ENCODE results near the gene SDC3.

The SDC3 gene

DNA sequence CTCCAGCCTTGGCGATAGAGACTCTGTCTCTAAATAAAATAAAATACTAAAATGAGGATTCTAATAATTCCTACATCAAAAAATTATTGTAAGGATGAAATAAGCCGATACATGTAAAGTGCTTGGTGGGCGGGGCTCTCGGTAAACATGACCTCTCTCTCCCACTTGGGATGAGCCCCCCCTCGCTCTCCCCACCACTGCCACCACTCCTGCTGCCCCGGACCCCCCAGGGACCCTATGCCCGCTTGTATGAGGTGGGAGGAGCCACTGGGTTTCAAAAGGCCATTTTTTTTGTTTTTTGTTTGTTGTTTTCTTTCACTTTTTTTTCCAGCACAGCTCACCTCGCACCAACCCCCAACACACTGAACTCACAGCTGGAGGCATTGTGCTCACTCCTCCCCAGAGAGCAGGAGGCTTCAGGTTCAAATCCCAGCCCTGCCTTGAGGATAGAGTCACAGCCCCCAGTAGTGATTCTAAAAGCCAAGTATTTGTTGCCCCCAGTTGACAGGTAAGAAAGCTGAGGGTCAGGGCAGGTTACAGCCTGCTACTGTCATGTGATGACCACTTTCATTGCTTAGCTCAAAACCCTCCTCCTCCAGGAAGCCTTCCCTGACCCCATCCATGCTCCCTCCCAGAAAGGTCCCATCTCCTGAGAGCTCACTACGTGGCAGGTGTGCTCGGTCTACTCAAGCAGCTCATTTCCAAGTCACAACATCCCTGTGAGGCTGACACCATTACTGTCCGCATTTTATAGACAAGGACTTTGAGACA lies 4.2 kb downstream of the SDC3 start:
- DNase-seq: no peak

DNA sequence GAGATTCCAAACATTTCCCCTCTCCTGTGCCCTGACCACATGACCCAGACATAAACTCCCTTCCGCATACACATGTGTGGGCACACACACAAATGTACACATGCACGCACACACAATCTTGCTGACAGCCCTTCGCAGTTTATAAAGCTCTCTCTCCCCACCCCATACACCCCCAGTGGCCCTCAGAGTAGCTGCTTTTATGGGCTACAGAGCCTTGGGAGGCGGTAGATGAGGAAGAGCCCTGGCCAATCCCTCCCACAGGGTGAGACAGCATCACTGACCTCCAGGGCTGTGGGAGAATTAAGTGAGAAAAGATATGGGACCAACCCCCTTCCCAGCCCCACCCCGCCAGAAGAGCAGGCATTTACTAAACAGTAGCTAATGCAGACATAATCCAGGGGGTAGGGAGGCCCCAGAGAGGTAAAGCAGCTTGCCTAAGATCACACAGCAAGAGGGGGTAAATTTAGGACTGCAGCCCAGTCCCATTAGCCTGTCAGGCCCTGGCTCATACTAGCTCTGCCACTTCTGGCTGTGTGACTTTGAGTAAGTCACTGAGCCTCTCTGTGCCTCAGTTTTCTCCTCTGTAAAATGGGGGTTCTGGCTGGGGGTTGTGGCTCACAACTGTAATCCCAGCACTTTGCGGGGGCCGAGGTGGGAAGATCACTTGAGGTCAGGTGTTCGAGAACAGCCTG lies 5.1 kb downstream of the SDC3 start:
- DNase-seq: peak in 1 of 3 experiments; percentile 8

DNA sequence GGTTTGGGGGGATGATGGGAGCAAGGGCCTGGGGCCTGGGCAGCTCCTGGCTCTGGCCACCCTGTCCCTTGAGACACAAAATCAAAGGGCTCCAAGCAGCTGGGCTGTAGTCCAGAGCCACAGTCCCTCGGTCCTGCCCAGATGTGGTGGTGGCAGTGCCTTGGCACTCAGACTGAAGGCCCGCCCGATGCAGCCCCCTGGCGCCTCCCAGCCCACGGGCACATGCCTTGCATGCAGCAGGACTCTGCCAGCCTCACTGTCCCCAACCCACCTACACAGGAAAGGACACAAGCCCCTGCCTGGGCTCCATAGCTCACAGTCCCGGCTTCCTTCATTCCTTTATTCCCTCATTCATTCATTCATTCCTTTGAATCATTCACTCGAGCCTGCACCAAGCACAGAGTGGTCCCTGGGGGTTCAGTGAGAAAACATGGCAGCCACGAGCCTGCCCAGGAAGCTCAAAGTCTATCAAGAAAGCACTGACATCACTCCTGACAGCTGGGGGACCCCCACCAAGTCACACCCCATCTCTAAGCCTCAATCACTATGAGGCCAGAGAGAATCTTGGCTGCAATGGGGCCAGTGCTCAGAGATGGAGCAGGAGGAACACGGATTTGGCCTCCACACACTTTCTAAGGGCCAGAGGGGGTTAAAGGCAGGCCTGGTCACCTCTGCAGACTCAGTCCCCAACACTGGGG lies 5.8 kb downstream of the SDC3 start:
- DNase-seq: no peak

DNA sequence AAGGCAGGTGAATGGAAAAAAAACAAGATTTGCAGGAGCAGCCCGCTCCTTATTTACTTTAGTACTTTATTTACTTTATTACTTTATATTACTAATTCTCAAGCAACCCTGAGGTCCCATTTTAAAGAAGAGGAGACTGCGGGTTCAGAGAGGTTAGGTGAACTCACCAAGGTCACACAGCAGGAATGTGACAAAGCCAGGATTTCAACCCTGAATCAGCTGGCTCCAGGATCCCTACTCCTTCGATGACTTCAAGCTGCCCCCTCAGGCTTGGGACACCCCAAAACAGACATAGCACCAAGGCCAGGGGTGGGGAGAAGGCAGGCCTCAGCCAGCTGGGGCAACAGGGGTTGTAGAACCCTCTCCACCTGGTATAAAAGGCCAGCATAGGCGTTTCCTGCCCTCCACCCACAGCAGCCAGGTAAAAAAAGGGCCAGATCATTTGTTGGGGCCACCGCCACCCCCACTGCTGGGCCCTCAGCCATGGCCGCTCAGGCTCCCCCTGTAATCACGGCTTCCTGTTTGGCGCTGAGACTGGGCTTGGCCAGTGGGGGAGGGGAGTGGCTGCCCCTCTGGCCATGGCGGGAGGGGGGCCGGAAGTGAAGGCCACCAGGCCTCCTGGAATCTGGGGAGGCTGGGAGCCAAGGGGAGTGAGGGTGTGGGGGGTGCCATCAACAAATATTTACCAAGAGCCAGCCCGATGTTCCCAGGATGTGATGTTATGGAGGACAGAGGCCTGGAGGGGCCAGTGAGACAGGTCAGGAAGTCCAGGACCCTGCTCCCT lies 6.6 kb downstream of the SDC3 start:
- DNase-seq: no peak

DNA sequence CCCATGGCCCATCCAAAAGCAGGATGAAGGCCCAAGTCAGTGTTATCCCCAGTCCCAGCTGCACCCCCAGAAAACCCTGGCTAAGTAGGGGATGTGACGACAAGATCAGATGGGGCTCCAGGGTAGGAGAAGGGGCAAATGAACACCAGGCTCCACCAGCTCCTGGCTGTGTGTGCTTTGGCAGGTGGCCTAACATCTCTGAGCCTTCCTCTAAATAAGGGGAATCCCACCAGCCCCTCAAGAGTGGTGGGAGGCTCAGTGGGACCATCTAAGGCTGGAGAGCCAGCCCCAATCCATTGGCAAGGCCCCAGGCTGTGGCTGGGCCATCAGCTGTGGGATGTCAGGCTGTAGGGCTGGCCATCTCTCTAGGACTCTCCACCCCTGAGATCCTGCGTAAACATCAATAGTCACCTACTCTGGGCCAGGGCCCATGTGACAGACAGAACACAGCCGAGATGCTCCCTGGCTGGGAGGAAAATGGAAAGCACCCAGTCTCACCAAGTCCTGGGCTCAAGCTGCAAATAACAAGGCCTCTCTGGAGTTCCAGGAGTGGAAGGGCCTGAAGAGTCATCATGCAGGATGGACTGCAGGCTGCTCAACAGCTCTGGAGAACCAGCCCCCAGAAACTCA lies 7.5 kb downstream of the SDC3 start:
- no peak for DNase-seq

DNA sequence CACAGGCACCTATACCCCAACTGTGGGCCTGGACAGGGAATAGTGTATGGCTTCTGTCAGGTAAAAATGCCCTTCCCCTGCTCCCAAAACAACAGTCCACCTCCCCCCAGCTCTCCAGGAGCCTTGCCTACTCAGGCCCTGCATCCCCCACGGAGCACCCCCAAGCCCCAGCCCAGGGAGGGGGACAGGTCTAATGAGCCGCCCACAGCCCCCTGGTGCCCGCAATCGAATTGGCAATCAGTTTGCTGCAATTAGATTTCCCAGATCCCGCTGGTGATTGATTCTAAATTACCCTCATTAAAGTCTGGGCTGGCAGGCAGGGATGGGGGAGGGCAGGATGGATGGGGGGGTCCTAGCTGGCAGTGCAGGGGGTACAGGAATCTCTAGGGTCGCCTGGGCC lies 8.1 kb downstream of the SDC3 start:
- no peak for DNase-seq

DNA sequence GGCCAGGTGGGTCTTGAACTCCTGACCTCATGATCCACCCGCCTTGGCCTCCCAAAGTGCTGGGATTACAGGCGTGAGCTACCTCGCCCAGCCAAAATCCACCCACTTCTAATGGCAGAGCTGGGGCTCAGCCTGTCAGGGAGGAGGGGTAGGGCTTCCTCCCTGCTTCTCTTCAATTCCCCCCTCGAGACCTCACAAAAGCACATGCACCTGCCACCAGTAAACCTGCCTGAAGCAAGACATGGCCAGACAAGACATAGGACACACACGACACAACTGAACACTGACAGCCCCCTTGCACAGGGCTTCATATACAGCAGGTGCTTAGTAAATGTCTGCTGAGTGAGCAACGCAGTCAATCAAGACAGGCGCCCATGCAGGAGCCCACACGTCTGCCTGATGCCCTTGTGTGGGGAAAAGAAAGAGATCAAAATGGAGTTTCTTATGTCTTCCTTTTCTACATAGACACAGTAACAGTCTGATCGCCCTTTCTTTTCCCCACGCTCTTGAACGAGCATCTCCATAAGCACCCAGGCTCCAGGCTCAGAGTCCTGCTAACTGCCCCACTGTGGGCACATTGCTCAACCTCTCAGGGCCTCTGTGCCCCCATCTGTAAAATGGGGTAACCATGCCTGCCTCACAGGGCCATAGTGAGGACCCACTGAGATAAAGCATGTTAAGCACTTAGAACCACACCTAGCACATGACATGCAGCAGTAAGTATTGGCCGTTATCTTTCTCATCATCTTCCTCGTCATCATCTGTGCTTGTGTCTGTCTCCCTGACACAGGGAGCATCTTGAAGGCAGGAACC lies 8.8 kb downstream of the SDC3 start:
- no peak for DNase-seq

DNA sequence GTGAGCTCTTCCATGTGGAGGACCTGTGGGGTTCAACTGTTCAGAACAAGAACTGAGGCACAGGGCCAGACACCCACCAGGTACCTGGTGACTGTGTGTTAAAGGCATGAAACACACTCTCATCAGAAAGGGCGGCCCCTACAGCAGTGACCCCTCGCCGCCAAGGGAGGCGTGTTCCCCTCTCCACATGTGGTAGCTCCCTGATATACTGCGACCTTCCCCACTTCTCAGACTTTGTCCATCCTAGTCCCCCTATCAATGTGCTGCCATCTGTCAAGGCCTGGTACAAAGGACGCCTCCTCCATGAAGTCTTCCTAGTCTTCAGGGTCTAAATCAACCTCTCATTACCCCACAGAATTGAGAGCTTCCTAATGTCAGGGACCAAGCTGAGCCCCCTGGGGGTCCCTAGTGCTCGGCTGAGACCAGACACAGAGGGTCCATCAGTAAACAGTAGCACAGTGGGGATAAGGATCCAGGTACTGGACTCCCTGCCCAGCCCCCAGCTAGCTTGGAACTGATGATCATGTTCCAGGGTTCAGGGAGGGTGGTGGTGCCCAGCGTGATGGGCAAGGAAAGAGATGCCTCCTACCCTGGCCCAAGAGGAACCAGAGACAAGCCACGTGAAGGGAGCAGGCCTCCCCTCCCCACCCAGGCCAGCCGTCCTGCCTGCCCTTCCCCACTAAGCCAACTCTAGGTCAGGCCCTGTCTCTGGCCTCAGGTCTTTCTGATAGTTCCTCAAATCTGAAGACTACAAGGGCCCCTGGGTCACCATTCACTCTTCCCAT lies 10.3 kb downstream of the SDC3 start:
- DNase-seq: no peak

DNA sequence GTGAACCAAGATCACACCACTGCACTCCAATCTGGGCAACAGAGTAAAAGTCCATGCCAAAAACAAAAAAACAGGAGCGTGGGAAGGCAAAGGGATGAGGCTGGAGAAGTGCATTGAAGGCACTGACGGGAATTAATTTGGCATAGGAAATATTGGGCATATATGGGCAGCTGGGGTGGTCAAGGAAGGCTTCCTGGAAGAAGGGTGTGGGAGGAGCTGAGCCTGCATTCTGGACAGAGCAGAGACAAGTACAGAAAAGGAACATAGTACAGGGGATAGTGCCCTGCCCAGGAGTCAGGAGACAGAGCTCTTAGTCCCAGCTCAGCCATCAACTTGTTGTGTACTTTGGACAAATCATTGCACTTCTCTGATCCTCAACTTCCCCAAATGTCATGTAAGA lies 11.7 kb downstream of the SDC3 start:
- no peak for DNase-seq

DNA sequence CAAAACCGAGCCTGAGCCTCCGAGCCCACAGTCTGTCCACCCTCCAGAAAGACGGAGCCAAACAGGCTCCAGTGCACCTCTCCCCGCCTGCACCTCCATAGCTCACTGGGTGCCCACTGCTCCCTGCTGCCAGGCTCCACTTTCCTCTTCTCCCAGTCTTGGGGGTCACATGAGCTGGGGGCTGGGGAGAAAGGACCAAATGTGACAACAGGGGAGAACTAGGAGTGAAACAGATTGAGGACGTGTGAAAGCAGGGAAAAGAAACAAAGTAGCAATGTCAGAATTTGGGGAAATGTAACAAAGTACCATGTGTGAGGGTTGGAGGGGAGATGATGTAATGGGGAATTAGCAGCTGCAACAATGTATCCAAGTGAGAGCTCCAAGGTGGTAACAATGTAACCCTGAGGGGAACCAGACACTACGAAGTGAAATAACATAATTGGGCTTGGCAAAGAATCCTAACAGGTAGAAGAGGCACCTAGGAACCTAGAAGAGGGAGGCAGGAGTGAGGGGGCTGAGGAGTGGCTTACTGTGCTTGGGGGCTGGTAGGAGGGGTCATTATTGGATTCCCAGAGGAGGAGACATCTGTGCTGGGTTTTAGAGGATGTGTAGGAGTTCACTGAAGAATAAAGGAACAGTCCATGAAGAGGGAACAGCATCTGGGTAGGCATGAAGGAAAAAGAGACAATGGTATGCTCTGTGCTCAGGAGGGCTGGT lies 12.5 kb downstream of the SDC3 start:
- no peak for DNase-seq

DNA sequence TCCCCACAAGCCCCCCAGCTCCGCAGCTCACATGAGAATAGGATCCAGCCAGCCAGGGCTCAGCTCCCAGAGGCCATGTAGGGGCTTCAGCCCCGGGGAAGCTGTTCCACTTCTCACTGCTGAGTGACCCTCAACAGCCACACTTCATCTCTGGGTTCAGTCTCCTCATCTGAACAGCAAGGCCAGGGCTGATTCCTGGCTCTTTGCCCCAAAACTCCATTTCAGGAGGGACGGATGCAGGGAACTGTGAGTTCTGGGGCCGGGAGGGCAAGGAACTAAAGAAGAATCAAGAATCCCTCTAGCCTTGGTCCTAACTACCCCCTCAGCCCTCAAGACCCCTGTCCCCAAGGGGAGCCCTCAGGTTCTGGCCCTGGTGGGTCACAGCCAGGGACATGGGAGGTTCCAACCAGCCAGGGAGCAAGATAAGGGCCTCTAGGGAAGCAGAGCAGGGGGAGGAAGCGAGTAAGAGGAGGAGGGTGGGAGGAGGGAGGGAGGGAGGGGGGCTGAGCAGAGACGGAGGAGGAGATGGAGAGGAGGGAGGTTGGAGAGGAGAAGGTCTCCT lies 13.1 kb downstream of the SDC3 start:
- DNase-seq: no peak

DNA sequence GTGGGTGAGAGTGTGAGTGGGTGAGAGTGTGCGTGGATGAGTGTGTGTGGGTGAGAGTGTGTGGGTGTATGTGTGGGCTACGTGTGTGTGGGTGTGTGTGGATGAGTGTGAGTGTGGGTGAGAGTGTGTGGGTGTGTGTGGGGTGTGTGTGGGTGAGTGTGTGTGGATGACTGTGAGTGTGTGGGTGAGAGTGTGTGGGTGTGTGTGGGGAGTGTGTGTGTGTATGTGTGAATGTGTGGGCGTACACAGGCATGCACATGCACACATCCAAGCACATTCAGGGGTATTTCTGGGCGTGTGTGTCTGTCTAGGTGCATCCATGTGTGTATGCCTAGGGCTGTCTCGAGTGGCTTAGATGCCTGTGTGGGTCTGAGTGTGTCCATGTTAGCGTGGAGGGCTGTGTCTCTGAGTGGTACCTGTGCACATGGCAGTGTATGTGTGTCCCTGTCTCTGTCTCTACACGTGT lies 14.0 kb downstream of the SDC3 start:
- DNase-seq: no peak

DNA sequence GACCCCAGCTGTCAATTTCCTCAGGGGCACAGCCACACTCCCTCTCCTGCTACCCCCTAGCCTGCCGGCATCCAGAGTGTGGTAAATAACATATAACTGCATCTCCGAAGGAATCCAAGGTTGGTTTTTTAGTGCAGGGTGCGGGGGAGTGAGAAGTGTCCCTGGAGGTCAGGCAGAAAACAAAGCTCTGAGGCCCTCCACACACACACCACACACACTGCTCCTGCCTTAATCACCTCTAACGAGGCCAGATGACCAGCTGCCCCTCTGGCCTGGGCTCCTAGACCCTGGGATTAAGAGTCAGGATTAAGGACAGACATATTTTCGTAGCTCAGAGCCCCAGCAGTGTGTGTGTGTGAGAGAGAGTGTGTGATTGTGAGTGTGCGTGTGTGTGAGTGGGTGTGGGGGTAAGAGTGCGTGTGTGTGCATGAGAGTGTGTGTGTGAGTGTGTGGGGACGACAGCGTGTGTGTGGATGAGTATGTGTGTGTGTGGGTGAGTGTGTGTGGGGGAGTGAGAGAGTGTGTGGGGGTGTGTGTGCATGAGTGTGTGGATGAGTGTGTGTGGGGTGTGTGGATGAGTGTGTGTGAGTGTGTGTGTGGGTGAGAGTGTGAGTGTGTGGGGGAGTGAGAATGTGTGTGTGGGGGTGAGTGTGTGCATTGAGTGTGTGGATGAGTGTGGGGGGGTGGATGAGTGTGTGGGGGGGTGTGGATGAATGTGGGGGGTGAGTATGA lies 14.6 kb downstream of the SDC3 start:
- DNase-seq: no peak

DNA sequence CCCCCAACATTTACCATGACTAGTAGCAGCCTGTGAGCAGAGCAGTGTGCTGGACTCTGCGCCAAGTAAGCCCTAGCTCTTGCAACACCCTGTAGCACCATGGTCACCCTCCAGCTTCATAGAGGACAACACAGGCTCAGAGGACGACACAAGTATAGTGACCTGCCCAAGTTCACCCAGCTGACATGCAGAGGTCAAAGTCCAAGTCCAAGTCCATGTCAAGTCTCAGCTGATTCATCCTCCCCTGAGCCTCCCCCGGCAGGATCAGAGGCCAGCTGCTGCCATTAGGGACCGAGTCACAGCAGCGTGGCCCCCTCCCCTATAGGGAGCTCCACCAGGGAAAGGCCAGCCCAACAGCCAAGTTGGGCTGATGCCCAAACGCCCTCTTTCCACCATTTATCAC lies 15.9 kb downstream of the SDC3 start:
- DNase-seq: no peak

DNA sequence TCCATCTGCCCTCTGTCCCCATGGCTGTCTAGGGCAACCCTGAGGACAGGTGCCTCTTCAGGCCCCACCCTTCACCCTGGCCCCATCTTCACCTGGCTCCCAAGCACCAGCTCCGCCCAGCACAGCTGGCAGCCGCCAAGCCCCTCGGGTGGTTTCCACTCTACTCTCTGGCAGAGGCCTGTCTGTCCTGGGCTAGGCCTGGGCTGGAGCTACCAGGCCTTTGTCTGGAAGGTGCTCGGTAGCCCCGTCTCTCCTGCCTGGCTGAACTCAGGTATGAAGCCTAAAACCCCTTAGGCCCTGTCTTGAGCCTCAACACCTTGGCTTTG lies 17.4 kb downstream of the SDC3 start:
- DNase-seq: no peak

DNA sequence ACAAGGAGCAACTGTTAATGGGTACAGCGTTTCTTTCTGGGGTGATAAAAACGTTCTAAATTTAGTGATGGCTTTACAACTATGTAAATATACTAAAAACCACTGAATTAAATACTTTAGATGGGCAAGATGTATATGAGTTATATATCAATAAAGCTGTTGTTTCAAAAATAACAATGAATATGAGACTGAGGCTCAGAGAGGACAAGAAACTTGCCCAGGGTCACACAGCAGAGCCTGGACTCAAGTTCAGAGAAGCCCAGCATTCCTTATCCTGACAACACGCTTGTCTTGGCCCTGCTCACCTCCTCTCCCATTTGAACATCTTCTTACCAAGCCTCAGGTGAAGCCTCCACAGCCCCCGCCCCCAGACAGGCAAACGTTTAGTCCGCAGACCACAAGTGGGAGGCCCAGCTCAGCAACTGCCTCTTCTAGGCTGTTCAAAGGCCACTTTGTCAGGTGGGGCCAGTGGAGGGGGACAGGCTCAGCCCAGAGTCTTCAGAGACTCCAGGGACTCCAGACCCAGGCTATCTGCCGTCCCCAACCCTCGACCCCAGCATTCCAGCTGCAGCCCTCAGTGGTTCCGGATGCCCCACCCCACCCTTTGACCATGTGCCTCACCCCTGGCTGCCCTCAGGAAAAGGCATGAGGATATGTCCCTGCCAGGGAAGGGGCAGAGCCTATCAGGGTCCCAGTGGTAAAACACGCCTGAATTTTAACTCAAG lies 17.9 kb downstream of the SDC3 start:
- DNase-seq: no peak

DNA sequence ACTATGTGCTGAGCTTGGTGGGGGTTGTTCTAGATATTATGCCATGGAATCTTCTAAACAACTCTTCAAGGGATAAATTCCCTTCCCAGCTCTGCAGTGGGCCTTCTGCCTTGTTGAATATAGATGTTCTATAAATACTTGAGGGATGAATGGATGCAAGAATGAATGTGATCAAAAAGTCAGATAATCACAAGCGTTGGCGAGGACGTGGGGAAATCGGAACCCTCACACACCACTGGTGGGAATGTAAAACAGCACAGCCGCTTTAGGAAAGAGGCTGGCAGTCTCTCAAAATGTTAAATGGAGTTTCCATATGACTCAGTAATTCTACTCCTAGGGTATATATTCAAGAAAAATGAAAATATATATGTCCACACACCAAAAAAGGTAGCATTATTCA lies 19.0 kb downstream of the SDC3 start:
- DNase-seq: no peak

DNA sequence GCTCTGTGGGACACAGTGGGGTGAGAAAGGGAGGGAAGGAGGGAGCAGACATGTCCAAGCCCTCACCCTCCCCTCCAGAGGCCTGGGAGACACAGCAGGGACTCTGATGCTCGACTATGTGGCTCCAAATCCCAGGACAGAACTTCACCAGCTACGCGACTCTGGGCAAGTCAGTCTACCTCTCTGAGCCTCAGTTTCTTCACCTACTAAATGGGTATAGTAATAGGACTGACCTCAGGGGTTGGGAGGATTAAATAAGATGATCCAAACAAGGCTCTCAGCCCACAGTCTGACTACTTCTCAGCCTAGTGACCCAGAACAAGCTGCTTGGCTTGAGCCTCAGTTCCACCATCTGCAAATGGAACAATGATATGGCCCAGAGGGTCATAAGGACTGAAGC lies 19.6 kb downstream of the SDC3 start:
- no peak for DNase-seq

DNA sequence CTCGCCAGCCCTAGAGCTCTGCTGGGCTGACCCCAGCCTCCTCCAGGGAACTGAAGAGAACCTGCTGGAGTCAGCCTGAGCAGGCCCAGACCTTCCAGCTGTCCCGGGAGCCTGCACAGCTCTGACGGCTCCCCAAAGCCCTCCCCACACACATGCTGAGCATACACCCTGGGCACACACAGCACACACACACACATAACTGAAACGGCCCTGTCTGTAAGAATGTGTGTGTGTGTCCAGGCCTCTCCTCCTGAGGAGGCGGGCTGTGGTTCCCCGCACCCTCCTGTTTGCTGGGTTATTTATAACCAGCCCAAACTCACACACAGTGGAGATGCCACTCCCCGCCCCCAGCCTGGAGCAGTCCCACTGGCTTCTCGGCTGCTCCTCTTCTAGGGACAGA lies 20.2 kb downstream of the SDC3 start:
- no peak for DNase-seq

Data from NCI-H1417 (cell line).